HepG2 (cell line): ENCODE data around the gene MRAP. TPM values are rescaled to one million over a fixed set of nuclear protein-coding genes. Genes with fewer than 3 reads are reported as not detected.

Experiments used
- ATAC-seq: fragments of 200-7000 bp; cut with Tn5 transposase; 3 replicates; pipeline ENCODE4 v1.9.1; 2020; ENCODE audit warnings: mild to moderate bottlenecking, moderate library complexity
- BruUV-seq: library from RNA; stranded (reverse); fragments of 400-500 nt; replicated peaks from 2 replicates; lab custom pipeline; 2021; lab: Mats Ljungman, UMichigan
- CTCF ChIA-PET: fragments of 300-600 bp; formaldehyde crosslinking; extraction: SDS; loops from one replicate; lab custom pipeline; 2021; ENCODE audit warnings: low total read pairs, inconsistent platforms, low intra/inter-chr PET ratio; lab: Yijun Ruan, JAX
- POLR2A ChIA-PET: fragments of 350-600 bp; sonication (Branson Sonifier 250); formaldehyde crosslinking; loops from one replicate; lab custom pipeline; 2020; ENCODE audit warnings: antibody characterized with exemption, inconsistent platforms; lab: Yijun Ruan, JAX
- DNase-seq: peaks from one replicate; pipeline ENCODE4 v3.0.0-alpha.2; 2015; ENCODE audit warnings: low spot score
- FAIRE-seq: peaks from 3 replicates; lab custom pipeline; 2011; peaks lifted over from hg19 to GRCh38; lab: Jason Lieb, UNC
- H2AFZ ChIP-seq: one replicate; pipeline ENCODE4 v1.6.1; 2011; ENCODE audit warnings: low read length, inconsistent platforms
- H3K27ac ChIP-seq: fragments of 300-600 bp; 3 replicates; pipeline ENCODE4 v1.8.0; 2011; ENCODE audit warnings: mixed run types, mild to moderate bottlenecking, mixed read lengths, low read length, inconsistent platforms; ENCODE audit not compliant: insufficient read depth; ENCODE audit errors: extremely low read length
- H3K27me3 ChIP-seq, 2 experiments: fragments of 200-600 bp in 1 of 2; 2 replicates in 1 of 2; 3 replicates in 1 of 2; pipeline versions ENCODE4 v1.6.0 to v1.8.0; 2011; ENCODE audit warnings: low read length in 2 of 2, mild to moderate bottlenecking in 2 of 2, moderate library complexity in 2 of 2, inconsistent platforms in 1 of 2; ENCODE audit not compliant: insufficient read depth in 2 of 2, control insufficient read depth in 1 of 2
- H3K36me3 ChIP-seq, 2 experiments: fragments of 200-600 bp in 1 of 2; replicated peaks in 1 of 2; 2 replicates in 1 of 2; 3 replicates in 1 of 2; pipeline versions ENCODE4 v1.5.1 to v1.8.0; 2011; ENCODE audit warnings: low read length in 2 of 2, inconsistent platforms in 1 of 2; ENCODE audit not compliant: insufficient read depth in 2 of 2, control insufficient read depth in 1 of 2
- H3K4me1 ChIP-seq: 2 replicates; pipeline ENCODE4 v1.5.1; 2012; ENCODE audit warnings: low read length, inconsistent platforms; ENCODE audit not compliant: insufficient read depth
- H3K4me2 ChIP-seq: 2 replicates; pipeline ENCODE4 v1.6.0; 2011; ENCODE audit warnings: low read depth, low read length, inconsistent platforms
- H3K4me3 ChIP-seq, 3 experiments: fragments of 200-600 bp in 1 of 3; sonication (generic), shearing (Covaris generic) in 1 of 3; replicated peaks in 1 of 3; 2 replicates each; pipeline ENCODE4 v1.5.1; 2011 to 2016; ENCODE audit warnings: low read length in 3 of 3, inconsistent platforms in 2 of 3, low read depth in 2 of 3, mild to moderate bottlenecking in 2 of 3, control low read depth in 1 of 3, mixed read lengths in 1 of 3; ENCODE audit not compliant: insufficient read depth in 1 of 3
- H3K79me2 ChIP-seq: one replicate; pipeline ENCODE4 v1.6.1; 2011; ENCODE audit warnings: low read length, inconsistent platforms; ENCODE audit not compliant: insufficient read depth
- H3K9ac ChIP-seq: 2 replicates; pipeline ENCODE4 v1.6.0; 2011; ENCODE audit warnings: mild to moderate bottlenecking, low read depth, low read length, inconsistent platforms; ENCODE audit not compliant: insufficient read depth
- H3K9me3 ChIP-seq: 2 replicates; pipeline ENCODE4 v1.5.1; 2012; ENCODE audit warnings: mild to moderate bottlenecking, low read length
- H4K20me1 ChIP-seq: 2 replicates; pipeline ENCODE4 v1.6.0; 2011; ENCODE audit warnings: inconsistent platforms, mild to moderate bottlenecking, low read length, moderate library complexity; ENCODE audit not compliant: insufficient read depth
- EEA1 ChIP-seq: sonication (generic); formaldehyde crosslinking; IDR thresholded peaks from 2 replicates; pipeline ENCODE4 v1.5.1; 2020; ENCODE audit warnings: mild to moderate bottlenecking, missing genetic modification reagents, borderline replicate concordance
- IKZF4 ChIP-seq: sonication (generic); formaldehyde crosslinking; IDR thresholded peaks from 2 replicates; pipeline ENCODE4 v1.5.1; 2020; ENCODE audit warnings: borderline replicate concordance, mild to moderate bottlenecking, low read depth, missing genetic modification reagents; ENCODE audit errors: not compliant biosample characterization
- PATZ1 ChIP-seq: sonication (generic); formaldehyde crosslinking; IDR thresholded peaks from 2 replicates; pipeline ENCODE4 v1.4.0; 2020; ENCODE audit warnings: missing genetic modification reagents
- SMARCE1 ChIP-seq: fragments of 450-650 bp; IDR thresholded peaks from 2 replicates; pipeline ENCODE4 v1.6.1; 2017; ENCODE audit warnings: borderline replicate concordance
- SP4 ChIP-seq: sonication (generic); formaldehyde crosslinking; IDR thresholded peaks from 2 replicates; pipeline ENCODE4 v1.8.1; 2023; ENCODE audit warnings: mild to moderate bottlenecking, missing genetic modification reagents
- ZBED4 ChIP-seq: sonication (generic); formaldehyde crosslinking; IDR thresholded peaks from 2 replicates; pipeline ENCODE4 v1.4.0; 2020; ENCODE audit warnings: missing genetic modification reagents, borderline replicate concordance
- ZMYM2 ChIP-seq: sonication (generic); formaldehyde crosslinking; IDR thresholded peaks from 2 replicates; pipeline ENCODE4 v1.8.0; 2022; ENCODE audit warnings: mild to moderate bottlenecking, missing genetic modification reagents
- ZNF354B ChIP-seq: sonication (generic); formaldehyde crosslinking; IDR thresholded peaks from 2 replicates; pipeline ENCODE4 v1.8.0; 2022; ENCODE audit warnings: mild to moderate bottlenecking, missing genetic modification reagents
- ZNF652 ChIP-seq: IDR thresholded peaks from 2 replicates; pipeline ENCODE4 v1.6.1; 2016; ENCODE audit warnings: low read depth, borderline replicate concordance
- WGBS: methylation state at CpG from one replicate; pipeline ENCODE4 v1.1.6; 2017; ENCODE audit warnings: low lambda C conversion rate; 5-methylcytosine and 5-hydroxymethylcytosine counted together
- in situ Hi-C: cut with HindIII; loops from 2 replicates; pipeline ENCODE4 v1.10.0; 2017; ENCODE audit warnings: low pct_unique_long_range_greater_than_20kb; ENCODE audit not compliant: extremely low pct_ligation_motif_present
- intact Hi-C: fragments of 100-400 bp; cut with micrococcal nuclease; formaldehyde crosslinking; loops from one replicate; pipeline ENCODE4 v1.10.0; 2022; ENCODE audit not compliant: unreplicated experiment
- polyA plus RNA-seq, 8 experiments: library from polyadenylated mRNA; depleted of rRNA in 3 of 8; stranded (reverse) in 7 of 8; unstranded in 1 of 8; fragments of >200 nt; fragmentation: Illumina TruSeq in 4 of 8; extraction: Trizol in 4 of 8; gene quantifications; 2 replicates each; pipeline versions ENCODE4 v1.2.1 to v1.2.3, GENCODE V29; 2011 to 2016; ENCODE audit warnings: low read depth in 4 of 8, missing spikeins in 1 of 8, mixed read lengths in 1 of 8; ENCODE audit not compliant: insufficient read depth in 1 of 8
- total RNA-seq, 5 experiments: library from RNA; depleted of rRNA; stranded (reverse); fragments of >200 nt; fragmentation: Illumina TruSeq; extraction: Trizol; gene quantifications; 2 replicates each; pipeline ENCODE4 v1.2.3, GENCODE V29; 2016; ENCODE audit warnings: low read depth in 1 of 5

The MRAP gene
- total and polyA plus RNA-seq, 2 of the 13 experiments (the other 11 are each of a cell fraction or from before 2014, with no cell fraction given): 0.46 to 1.2 TPM

GRCh38 chr21:32340863-32341848, 42.5 kb downstream of the MRAP start:
- no peak for ATAC-seq
- POLR2A ChIA-PET: no interaction called here
- no peak overlapping the region for H2AFZ ChIP-seq
- no peaks in the 10 kb centered on the region for H4K20me1 ChIP-seq
- H3K79me2 ChIP-seq: no peaks in the 10 kb centered on the region
- intact Hi-C loops: no loop called here
- H3K9ac ChIP-seq: no peak overlapping the region
- H3K27me3 ChIP-seq: no peaks in the 10 kb centered on the region
- H3K36me3 ChIP-seq: peaks cover 39 to 86% of the 10 kb centered on the region in 2 experiments
- no TSS peak for BruUV-seq
- DNase-seq: no peak
- no peaks in the 10 kb centered on the region for H3K9me3 ChIP-seq
- CTCF ChIA-PET: no interaction called here
- no peak for TF ChIP-seq ZNF652 (CRISPR knock-in tag)
- TF ChIP-seq IKZF4 (CRISPR knock-in tag): no peak
- TF ChIP-seq, all 625 proteins: peak for 0
- H3K27ac ChIP-seq: no peak overlapping the region
- 91% methylated on average over 12 of the region's 12 CpGs for WGBS
- no peak overlapping the region for H3K4me2 ChIP-seq
- no peaks in the 10 kb centered on the region for H3K4me1 ChIP-seq
- in situ Hi-C loops: no loop called here
- no peak overlapping the region for H3K4me3 ChIP-seq
- no peak for FAIRE-seq

GRCh38 chr21:32346951-32347350, 48.3 kb downstream of the MRAP start:
- in situ Hi-C loops (no loop called here), intact Hi-C loops (no loop called here)
- TF ChIP-seq SMARCE1 (no peak), EEA1 (no peak), ZNF354B (CRISPR knock-in tag) (no peak), ZBED4 (CRISPR knock-in tag) (no peak), SP4 (no peak), PATZ1 (CRISPR knock-in tag) (no peak), ZMYM2 (CRISPR knock-in tag) (no peak)
- 92% methylated on average over 2 of the region's 14 CpGs for WGBS
- H3K27ac ChIP-seq: no peak overlapping the region
- POLR2A ChIA-PET: no interaction called here
- DNase-seq (no peak), FAIRE-seq (no peak), ATAC-seq (no peak)
- no peaks in the 10 kb centered on the region for H3K27me3 ChIP-seq
- H4K20me1 ChIP-seq: no peaks in the 10 kb centered on the region
- H3K9ac ChIP-seq: no peak overlapping the region
- H3K4me1 ChIP-seq: no peaks in the 10 kb centered on the region
- no peaks in the 10 kb centered on the region for H3K79me2 ChIP-seq
- H3K9me3 ChIP-seq: no peaks in the 10 kb centered on the region
- H3K4me3 ChIP-seq: no peak overlapping the region
- H3K36me3 ChIP-seq: peaks cover 55 to 96% of the 10 kb centered on the region in 2 experiments
- BruUV-seq: no TSS peak
- no peak overlapping the region for H3K4me2 ChIP-seq
- no peak overlapping the region for H2AFZ ChIP-seq
- CTCF ChIA-PET: no interaction called here
